Activated naive CD4-positive, alpha-beta T cell treated with anti-CD3 and anti-CD28 coated beads, Interleukin-2, amount 50 U/mL, for 16 hours (primary cell): ENCODE data around the gene RAX2.

Experiments
- DNase-seq: peaks from one replicate; pipeline ENCODE4 v3.0.0-alpha.2; 2020

RAX2 gene

DNA sequence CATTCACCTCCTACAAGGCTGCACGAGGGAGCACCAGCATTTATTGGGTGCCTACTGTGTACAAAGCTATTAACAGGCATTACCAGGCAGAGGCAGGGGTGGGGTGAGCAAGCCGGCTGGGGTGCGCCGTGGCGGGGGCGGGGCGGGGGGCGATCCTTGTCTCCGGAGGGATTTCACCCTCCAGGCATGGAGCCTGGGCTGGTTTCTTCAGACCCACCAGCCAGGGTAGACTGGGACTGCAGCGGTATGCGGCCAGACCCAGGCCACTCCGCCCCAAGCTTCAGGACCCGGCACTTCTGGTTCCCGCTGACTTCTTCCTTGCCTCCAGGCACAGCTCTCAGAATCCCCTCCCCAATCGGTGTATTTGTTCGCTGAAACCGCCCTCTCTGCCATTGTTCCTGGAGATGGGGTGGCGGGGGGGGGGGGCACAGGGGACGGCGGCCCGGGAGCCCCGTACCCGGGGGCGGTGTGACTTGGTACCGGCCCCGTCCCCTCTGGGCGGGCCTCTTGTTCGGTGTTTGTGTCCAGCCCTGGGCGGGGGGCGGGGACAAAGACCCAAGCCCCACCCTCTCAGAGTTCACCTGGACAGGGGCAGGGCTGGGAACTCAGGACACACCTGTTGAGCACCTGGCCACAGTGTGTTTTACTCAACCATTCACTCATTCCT, 49.5 kb downstream of the RAX2 start:
- no peak for DNase-seq

DNA sequence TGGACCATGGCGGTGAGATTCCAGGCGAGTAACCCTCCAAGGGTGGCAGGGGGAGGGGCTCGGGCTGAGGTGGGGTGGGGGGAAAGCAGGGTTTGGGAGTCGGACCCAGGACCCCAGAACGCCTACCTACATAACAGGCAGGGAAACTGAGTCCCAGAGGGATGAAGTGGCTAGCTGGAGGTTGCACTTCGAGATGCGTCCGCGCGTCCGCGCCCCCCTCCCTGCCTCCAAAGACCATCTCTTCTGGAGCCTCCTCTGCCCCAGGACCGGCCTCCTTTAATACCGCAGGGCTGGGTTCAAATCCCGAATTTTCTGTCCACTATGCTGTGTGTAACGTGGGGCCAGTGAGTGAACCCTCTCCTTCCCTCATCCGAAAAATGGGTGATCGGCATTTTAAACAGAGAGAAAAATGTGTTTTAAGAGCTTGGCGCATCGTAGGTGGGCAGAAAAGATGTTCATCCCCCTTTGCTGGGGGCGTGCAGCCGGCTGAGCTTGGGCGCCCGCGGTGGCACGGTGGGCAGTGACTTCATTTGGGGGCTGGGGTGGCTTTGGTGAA, 50.1 kb downstream of the RAX2 start:
- DNase-seq, result no peak

DNA sequence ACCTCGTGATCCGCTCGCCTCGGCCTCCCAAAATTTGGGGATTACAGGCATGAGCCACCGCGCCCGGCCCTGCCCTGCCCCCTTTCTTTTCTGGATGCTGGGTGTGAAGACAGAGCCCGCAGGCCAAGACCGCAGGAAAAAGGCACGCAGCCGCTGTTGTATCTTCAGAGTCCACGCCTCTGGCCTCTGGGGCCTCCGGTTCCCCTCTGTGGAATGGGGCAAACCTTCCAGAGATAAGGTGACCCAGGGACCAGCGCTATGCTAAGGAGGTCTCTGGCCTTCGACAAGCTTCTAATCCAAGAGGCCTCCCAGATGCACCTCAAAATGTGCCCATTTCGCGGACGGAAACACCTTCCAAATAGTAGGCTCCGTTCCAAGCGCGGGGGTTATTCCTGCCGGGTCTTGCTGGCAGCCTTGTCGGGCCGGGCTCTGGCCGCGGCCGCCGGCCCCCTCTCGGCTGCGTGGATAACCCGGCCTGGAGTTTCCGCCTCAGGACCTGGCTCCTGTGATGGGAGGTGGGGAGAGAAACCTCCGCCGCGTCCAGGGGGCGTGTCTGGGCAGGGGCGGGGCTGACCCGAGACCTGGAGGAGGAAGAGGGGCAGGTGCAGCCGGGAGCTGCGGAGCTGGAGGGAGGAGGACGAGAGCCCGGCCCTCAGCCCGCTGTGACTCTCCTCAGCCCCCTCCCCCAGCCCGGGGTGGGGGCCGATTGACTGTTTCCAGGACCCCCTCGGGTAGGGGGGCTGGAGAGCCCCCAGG, 50.7 kb downstream of the RAX2 start:
- peak; percentile 92 for DNase-seq

DNA sequence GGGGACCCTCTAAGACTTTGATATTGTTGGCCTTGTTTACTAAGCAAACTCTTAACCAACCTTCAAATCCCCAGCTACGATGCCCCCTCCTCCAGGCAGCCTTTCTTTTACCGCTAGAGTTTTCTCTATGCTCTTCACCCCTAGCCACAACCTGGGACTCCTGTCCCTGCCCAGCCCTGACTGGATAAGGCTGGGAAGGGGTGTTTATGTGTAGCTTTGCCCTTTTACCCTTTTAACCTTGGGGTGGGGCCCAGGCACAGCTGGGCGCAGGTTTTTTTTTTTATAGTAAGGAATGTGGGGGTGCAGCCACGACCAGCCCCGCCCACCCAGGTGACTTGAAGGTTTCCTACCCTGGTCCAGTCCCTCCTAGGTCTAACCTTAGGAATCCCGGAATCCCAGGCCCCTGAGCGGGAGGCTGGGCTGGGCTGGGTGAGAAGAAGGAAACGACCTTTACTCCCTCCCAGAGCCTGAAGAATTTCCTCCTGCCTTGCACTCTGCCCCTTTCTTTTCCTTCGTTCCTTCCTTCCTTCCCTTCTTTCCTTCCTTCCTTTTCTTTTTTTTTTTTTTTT, 51.6 kb downstream of the RAX2 start:
- DNase-seq, result no peak

DNA sequence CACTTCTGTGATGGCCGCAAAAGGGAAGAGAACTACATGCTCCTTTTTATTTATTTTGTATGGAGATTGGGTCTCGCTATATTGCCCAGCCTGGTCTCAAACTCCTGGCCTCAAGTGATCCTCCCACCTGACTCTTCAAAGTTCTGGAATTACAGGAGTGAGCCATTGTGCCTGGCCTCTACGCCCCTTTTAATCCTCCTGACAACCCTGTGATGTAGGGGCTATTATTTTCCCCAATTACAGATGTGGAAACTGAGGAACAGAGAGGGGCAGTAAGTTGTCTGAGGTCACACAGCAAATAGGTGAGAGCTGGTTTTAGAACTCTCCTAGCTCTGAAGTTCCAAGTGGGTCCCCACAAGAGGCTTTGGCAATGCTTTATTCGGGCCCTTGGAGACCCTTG, 52.2 kb downstream of the RAX2 start:
- no peak for DNase-seq
